ENCODE data around the gene DIAPH1.

Gene DIAPH1

DNA sequence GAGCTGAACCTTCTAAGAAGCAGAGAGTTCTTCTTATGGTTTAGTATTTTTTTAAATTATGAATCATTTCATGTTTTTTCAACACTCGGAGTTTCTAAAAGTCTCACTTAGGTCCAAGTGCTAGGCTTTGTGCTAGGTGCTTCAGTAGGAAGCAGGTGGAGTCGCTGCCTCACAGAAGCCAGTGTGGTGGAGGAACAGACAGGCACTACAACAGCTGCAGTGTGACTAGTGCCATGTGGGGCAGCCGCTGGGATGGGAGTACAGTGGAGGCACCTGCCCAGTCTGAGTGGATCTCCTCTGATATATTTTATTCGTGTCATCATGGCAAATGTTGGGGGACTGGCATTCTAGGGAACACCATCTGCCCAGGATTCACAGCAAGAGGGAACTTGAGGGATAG lies 114.6 kb downstream of the DIAPH1 start:
- no peak overlapping the region for H3K4me3 ChIP-seq (replicated peaks; ENCODE audit: low read depth, low read length)
- DNase-seq (ENCODE audit: extremely low read depth, low read depth) = no peak
- TF ChIP-seq CTCF (IDR thresholded peaks at IDR 0.05; ENCODE audit: low read depth, low read length, missing control alignments) = no peak

- no peak for TF ChIP-seq CTCF (IDR thresholded peaks at IDR 0.05; ENCODE audit: low read depth, low read length, missing control alignments)
- no peak overlapping the region for H3K4me3 ChIP-seq (replicated peaks; ENCODE audit: low read depth, low read length)
- DNase-seq (ENCODE audit: extremely low read depth, low read depth) = no peak
Measured at GRCh38 chr5:141503681-141504080, 115.1 kb downstream of the DIAPH1 start.

DNA sequence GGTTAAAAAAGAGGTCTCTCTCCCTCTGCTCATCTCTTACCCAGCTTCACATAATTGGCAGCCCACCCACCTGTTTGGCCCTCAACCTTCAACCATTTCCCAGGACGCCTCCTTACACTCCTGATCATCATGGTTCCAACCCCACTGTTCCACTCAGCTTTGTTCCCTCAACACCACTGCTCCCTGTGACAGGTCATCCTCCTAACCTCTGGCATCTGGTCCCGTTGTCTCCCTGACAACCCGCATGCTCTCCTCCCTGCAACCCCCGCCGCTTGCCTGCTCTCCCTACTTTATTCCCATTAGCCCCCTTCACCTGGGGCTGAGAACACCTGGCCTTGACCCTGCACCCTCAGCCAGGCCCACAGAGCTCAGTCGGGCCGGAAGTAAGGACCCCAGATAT lies 117.0 kb downstream of the DIAPH1 start:
- TF ChIP-seq CTCF (IDR thresholded peaks at IDR 0.05; ENCODE audit: low read depth, low read length, missing control alignments) = no peak
- H3K4me3 ChIP-seq (replicated peaks; ENCODE audit: low read depth, low read length) = no peak overlapping the region
- no peak for DNase-seq (ENCODE audit: extremely low read depth, low read depth)

DNA sequence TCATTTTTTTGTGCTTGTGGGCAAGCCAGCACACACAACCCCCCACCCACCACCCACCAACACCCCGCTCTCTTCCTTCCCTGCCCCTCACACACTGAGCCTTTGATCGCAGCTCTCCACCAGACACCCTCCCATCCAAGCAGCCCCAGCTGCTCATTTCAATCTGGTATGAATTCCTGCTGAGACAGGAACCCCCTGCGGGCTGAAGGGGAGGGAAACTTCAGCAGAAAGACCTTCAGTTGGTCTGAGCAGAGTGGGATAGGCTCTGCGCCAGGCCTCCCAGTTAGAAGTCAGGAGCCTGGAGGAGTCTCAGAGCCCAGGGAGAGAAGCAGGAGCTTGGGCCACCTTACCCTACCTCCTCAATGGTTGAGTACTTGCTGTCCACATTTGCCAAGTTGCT lies 122.8 kb downstream of the DIAPH1 start:
- no peak overlapping the region for H3K4me3 ChIP-seq (replicated peaks; ENCODE audit: low read depth, low read length)
- no peak for DNase-seq (ENCODE audit: extremely low read depth, low read depth)
- TF ChIP-seq CTCF (IDR thresholded peaks at IDR 0.05; ENCODE audit: low read depth, low read length, missing control alignments) = no peak

DNA sequence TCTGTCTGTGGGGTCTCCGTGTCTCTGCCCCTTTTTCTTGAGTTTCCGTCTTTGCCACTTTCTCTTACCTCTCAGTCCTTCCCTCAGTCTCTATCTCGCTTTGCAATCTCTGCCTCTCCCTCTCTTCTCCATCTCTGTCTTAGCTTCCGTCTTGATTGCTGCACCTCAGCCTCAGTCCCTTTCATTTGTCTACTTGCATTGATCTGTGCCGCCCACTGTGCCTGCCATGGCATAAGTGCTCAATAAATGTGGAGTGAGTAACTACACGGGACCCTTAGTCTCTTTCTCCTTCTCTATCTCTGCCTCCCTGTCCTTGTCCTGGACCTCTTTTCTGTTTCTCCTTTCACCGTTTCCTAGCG lies 123.4 kb downstream of the DIAPH1 start:
- TF ChIP-seq CTCF (IDR thresholded peaks at IDR 0.05; ENCODE audit: low read depth, low read length, missing control alignments) = no peak
- no peak overlapping the region for H3K4me3 ChIP-seq (replicated peaks; ENCODE audit: low read depth, low read length)
- DNase-seq (ENCODE audit: extremely low read depth, low read depth) = no peak

DNA sequence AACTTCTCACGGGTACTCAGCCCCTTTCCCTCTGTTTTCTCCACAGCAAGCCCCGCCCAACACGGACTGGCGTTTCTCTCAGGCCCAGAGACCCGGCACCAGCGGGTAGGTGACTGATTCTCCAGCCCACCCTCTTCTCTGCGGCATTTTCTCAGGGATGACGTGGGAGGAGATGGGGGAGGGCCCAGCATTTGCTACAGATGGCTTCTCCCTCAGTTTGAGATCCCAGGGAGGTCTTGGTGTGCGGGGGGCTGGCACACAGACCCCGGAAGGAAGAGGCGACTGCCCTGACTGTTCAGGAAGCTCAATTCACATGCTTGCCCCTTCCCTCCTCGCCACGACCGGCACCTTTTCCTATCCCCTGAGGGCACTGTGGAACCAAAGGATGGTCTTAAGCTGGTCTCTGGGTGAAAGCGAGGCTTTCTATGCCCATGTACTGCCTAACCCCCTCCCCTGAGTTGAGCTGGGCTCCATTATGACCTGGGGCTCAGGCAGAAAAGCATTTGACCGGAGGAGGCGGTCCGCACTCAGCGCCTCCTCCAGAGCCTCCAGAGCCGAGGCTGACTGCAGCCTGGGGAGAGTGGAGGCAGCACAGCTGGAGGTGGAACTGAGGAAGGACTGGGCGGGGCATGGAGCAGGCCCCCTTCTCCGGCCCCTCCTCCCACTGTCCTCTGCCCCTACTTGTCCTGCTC lies 123.9 kb downstream of the DIAPH1 start:
- no peak for TF ChIP-seq CTCF (IDR thresholded peaks at IDR 0.05; ENCODE audit: low read depth, low read length, missing control alignments)
- DNase-seq (ENCODE audit: extremely low read depth, low read depth) = no peak
- no peak overlapping the region for H3K4me3 ChIP-seq (replicated peaks; ENCODE audit: low read depth, low read length)

All from HFF-Myc (cell line).